Activated CD8-positive, alpha-beta T cell treated with anti-CD3 and anti-CD28 coated beads, Interleukin-2, amount 10 ng/mL, durations not matched to agents 7 days and 5 days (primary cell): ENCODE results near the gene DSN1. TPM values are rescaled to one million over a fixed set of nuclear protein-coding genes. Genes with fewer than 3 reads are reported as not detected.
"Not testable (repeated sequence)": the region's sequence is repeated elsewhere in the genome, so short reads cannot be mapped to it uniquely, and the experiment has no call there.

ENCODE experiments used
- ATAC-seq: fragments of 150-1000 bp; cut with Tn5 transposase; one replicate; pipeline ENCODE4 v1.10.0; 2021; ENCODE audit warnings: moderate library complexity
- CTCF ChIA-PET: fragments of 350-600 bp; sonication (Branson Sonifier 250); formaldehyde crosslinking; loops from one replicate; lab custom pipeline; 2021; ENCODE audit warnings: antibody characterized with exemption; lab: Charles Lee
- POLR2A ChIA-PET: fragments of 350-600 bp; sonication (Branson Sonifier 250); formaldehyde crosslinking; loops from one replicate; lab custom pipeline; 2021; ENCODE audit warnings: antibody characterized with exemption; lab: Charles Lee
- DNase-seq: peaks from one replicate; pipeline ENCODE4 v3.0.0-alpha.2; 2020
- H3K27ac Mint-ChIP-seq: one replicate; pipeline ENCODE4 v1.8.0; 2021; ENCODE audit warnings: mild to moderate bottlenecking, mixed read lengths
- H3K27me3 Mint-ChIP-seq: one replicate; pipeline ENCODE4 v1.8.0; 2021; ENCODE audit warnings: low read depth, mixed read lengths
- H3K36me3 Mint-ChIP-seq: one replicate; pipeline ENCODE4 v1.8.0; 2021; ENCODE audit warnings: low read depth, mixed read lengths
- H3K4me1 Mint-ChIP-seq: one replicate; pipeline ENCODE4 v1.8.0; 2021; ENCODE audit warnings: low read depth, mixed read lengths
- H3K4me3 Mint-ChIP-seq: one replicate; pipeline ENCODE4 v1.8.0; 2021; ENCODE audit warnings: mild to moderate bottlenecking, mixed read lengths
- H3K9me3 Mint-ChIP-seq: one replicate; pipeline ENCODE4 v1.8.0; 2022; ENCODE audit warnings: mixed read lengths; ENCODE audit not compliant: insufficient read depth
- total RNA-seq, 2 experiments: library from RNA; stranded (reverse); gene quantifications; one replicate each; pipeline ENCODE4 v1.2.3, GENCODE V29; 2021

The DSN1 gene
- total RNA-seq, 2 experiments from 2014 or later: 40.2 to 41.8 TPM

DNA sequence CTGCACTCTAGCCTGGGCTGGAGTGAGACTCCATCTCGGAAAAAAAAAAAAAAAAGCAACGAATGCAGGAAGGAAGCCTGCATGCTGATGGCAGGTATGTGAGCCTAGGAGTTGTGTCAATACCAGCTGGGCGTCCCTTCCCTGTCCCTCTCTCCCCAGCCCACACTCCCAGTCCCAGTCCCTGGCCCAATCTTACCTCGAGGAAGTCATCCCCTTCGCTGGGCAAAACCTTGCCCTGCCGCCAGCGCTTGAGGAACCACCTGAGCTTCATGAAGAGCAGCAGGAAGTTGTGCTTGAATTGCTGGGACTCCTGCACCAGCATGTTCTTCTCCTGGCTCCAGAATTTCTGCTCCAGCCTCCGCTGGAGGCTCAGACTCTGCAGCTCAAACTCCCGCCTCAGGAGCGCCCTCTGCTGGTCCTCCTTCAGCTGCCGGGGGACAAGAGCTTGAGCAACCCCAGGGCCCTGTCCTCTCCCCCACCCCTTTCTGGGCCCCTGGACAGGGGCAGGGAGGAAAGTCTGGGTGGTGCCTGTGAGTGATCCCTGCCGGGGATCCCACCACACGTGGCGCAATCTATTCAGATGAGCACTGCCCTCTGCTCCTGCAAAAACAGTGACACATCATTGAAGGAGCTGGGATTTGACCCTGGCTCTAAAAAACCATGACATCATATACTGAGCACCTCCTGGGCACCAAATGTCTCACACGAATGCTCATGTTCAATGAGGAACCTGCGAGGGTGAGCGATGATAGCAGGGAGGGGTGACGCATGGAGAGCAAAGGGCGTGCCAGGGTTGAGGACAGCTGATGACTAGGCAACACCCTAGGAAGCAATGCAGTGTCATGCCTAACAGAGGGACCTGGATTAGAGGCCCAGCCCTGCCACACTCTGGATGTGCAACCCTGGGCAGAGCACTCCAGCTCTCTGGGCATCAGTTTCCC lies 35.0 kb upstream of the DSN1 start:
- peak; percentile 81 for ATAC-seq
- peak; percentile 81 for DNase-seq
- Mint-ChIP-seq H3K4me1 (peaks cover 14% of the 10 kb centered on the region), H3K9me3 (no peaks in the 10 kb centered on the region), H3K27me3 (no peaks in the 10 kb centered on the region), H3K4me3 (no peak overlapping the region), H3K36me3 (peaks cover 5% of the 10 kb centered on the region), H3K27ac (no peak overlapping the region)
- POLR2A ChIA-PET: interaction anchor here (0.6 to 1.1 kb wide), 3 partner anchors 27 to 55 kb away, joined by 3 read pairs; a partner anchor contains a TSS
- CTCF ChIA-PET: interaction anchor here (0.5 to 2.2 kb wide), 68 partner anchors 9 to 369 kb away, joined by 3 to 21 read pairs (median 4); partner anchors contain the start of genes DSN1, NDRG3 and RBL1

DNA sequence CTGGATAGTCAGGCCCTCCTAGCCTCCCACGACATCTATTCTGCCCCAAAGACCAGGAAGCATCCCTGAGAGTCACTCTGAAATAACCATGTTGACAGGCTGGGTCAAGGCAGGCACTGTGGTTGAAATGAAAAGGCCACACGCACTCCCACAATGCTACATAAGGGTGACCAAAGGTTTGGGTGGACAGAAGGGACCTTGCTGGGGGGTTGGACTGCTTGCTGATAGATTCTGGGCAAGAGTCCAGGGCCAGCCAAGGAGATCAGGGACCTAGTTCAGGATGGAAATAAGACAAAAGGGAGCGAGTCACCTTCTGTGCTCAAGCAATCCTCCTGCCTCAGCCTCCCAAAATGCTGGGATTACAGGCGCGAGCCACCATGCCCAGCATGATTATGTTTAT lies 32.5 kb upstream of the DSN1 start:
- H3K36me3 Mint-ChIP-seq: peaks cover 5% of the 10 kb centered on the region
- CTCF ChIA-PET: no interaction called here
- H3K9me3 Mint-ChIP-seq: no peaks in the 10 kb centered on the region
- H3K4me3 Mint-ChIP-seq: no peak overlapping the region
- no peak for ATAC-seq
- POLR2A ChIA-PET: no interaction called here
- H3K4me1 Mint-ChIP-seq: peaks cover 8% of the 10 kb centered on the region
- DNase-seq: no peak
- H3K27ac Mint-ChIP-seq: no peak overlapping the region
- H3K27me3 Mint-ChIP-seq: no peaks in the 10 kb centered on the region

DNA sequence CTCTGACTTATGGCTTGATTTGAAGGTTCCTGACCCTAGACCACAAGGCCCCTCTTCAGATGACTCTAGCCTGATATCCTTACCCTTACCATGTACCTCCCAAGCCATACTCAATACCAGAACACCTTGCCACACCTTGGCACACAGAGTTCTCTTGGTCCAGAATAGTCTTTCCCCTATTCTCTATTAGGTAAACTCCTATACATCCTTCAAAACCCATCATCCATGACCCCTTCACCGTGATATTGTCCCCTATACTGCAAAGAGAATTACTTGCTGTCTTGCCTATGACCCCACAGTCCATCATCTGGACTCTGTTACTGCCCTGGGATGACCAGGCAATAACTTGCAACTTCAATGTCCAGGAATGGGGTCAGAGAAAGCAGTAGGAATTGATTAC lies 31.8 kb upstream of the DSN1 start:
- POLR2A ChIA-PET: no interaction called here
- H3K36me3 Mint-ChIP-seq: peaks cover 5% of the 10 kb centered on the region
- H3K27ac Mint-ChIP-seq: no peak overlapping the region
- CTCF ChIA-PET: interaction anchor here (1.0 kb wide), 1 partner anchor 12 kb away, joined by 3 read pairs; no protein-coding TSS in a partner anchor
- no peaks in the 10 kb centered on the region for H3K9me3 Mint-ChIP-seq
- H3K27me3 Mint-ChIP-seq: no peaks in the 10 kb centered on the region
- ATAC-seq (no peak), DNase-seq (no peak)
- H3K4me3 Mint-ChIP-seq: no peak overlapping the region
- H3K4me1 Mint-ChIP-seq: peaks cover 4% of the 10 kb centered on the region

DNA sequence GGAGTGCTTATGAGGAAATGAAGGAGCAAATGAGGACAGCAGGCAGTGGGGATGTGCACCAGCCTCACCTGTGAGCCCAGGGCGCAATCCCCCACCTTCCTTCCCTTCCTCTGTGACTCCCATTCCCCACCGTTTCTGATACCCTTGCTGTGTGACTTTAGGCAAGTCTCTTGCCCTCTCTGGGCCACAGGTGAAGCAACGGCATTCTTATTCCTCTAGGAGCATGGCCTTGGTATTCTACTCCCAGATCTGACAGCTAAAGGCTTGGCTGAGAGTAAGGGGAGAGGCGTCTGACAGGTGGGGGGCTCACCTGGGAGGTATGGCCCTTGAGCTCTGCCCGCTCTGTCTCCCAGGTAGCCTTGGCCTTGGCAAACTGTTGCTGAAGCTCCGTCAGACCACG lies 30.9 kb upstream of the DSN1 start:
- DNase-seq (no peak), ATAC-seq (no peak)
- Mint-ChIP-seq H3K36me3 (peaks cover 5% of the 10 kb centered on the region), H3K4me3 (no peak overlapping the region), H3K27me3 (no peaks in the 10 kb centered on the region), H3K27ac (no peak overlapping the region), H3K4me1 (peaks cover 4% of the 10 kb centered on the region), H3K9me3 (no peaks in the 10 kb centered on the region)
- POLR2A ChIA-PET: no interaction called here
- CTCF ChIA-PET: interaction anchor here (1.0 to 1.2 kb wide), 2 partner anchors 11 to 192 kb away, joined by 3 to 5 read pairs; no protein-coding TSS in a partner anchor

DNA sequence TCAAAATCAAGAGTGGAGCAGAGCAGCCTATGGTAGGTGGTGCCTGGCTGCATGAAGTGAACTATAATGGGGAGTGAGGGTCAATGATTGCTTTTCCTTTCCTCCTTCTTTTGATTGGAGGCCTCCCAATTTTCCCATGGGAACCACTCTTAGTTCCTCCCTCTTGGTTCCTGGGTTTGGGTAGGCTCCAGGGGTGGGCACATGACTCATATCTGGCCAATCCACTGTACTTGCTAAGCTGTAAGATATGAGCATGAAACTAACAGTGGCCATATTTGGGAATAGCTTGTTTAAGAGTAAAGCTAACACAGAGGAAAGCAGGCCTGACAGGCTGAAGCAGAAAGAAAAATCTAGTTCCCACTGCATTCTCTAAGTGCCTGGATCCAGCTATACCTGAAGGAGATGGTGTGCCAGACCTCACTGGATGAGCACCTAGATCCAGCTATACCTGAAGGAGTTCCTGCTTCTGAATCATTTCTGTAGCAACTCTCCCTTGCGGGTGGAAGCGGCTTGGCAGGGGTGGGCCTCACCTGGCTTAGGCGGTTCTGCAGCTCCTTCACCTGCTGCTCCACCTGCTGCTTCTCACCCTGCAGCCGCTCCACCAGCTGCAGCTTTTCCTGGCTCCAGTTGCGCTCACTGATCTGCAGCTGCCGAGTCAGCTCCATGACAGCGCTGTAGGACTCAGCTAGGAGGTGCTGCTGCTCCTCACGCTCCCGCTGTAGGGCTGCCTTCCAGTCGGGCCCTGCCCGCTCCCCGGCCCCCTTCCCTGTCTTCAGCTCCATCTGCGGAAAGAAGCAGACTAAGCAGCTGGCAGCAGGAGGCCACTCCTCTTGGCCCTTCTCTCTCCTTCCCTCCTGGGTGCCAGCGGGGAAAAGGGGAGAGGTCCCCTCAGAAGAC lies 29.0 kb upstream of the DSN1 start:
- Mint-ChIP-seq H3K27ac (no peak overlapping the region), H3K4me1 (no peaks in the 10 kb centered on the region), H3K36me3 (peaks cover 2% of the 10 kb centered on the region), H3K4me3 (no peak overlapping the region), H3K27me3 (no peaks in the 10 kb centered on the region), H3K9me3 (no peaks in the 10 kb centered on the region)
- ATAC-seq (no peak), DNase-seq (no peak)
- POLR2A ChIA-PET: no interaction called here
- CTCF ChIA-PET: interaction anchor here (1.1 to 1.8 kb wide), 4 partner anchors 9 to 60 kb away, joined by 3 to 7 read pairs (median 4); partner anchors contain the start of gene DSN1

DNA sequence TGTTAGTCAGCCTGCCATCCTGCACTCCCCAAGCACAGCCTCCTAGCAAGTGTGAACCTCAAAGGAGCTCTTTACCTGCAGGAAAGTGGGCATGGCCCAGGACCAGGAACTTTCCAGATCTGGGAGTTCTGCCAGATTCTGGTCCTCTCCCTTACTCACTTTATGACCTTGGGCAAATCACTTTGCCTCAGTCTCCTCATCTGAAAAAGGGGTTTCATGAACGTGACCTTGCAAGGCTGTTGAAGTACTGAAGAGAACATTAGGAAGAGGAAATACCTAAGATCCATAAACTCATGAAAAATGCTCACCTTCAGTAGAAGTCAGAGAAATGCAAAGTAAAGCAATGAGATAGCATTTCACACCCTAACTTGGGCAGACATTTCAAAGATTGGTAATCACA lies 26.8 kb upstream of the DSN1 start:
- no peaks in the 10 kb centered on the region for H3K27me3 Mint-ChIP-seq
- no peaks in the 10 kb centered on the region for H3K9me3 Mint-ChIP-seq
- no peak for ATAC-seq
- H3K4me1 Mint-ChIP-seq: no peaks in the 10 kb centered on the region
- no peak overlapping the region for H3K4me3 Mint-ChIP-seq
- ChIA-PET POLR2A (no interaction called here), CTCF (interaction anchor here (0.5 to 2.1 kb wide), 5 partner anchors 9 to 233 kb away, joined by 3 to 16 read pairs (median 4); partner anchors contain the start of gene DSN1)
- no peak overlapping the region for H3K27ac Mint-ChIP-seq
- H3K36me3 Mint-ChIP-seq: peaks cover 2% of the 10 kb centered on the region
- no peak for DNase-seq

DNA sequence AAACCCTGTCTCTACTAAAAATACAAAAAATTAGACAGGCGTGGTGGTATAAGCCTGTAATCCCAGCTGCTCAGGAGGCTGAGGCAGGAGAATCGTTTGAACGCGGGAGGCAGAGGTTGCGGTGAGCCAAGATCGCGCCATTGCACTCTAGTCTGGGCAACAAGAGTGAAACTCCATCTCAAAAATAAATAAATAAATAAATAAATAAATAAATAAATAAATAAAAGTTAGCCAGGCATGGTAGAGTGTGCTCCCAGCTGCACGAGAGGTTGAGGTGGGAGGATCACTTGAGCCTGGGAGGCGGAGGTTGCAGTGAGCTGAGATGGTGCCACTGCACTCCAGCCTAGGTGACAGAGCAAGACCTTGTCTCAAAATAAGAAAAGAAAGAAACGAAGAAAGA lies 25.8 kb upstream of the DSN1 start:
- not testable (repeated sequence) for H3K9me3 Mint-ChIP-seq, H3K4me1 Mint-ChIP-seq, H3K27ac Mint-ChIP-seq, DNase-seq, H3K36me3 Mint-ChIP-seq, ATAC-seq, H3K4me3 Mint-ChIP-seq, H3K27me3 Mint-ChIP-seq
- POLR2A ChIA-PET: interaction anchor here (0.7 to 0.9 kb wide), 2 partner anchors 21 to 133 kb away, joined by 3 read pairs; no protein-coding TSS in a partner anchor
- CTCF ChIA-PET: interaction anchor here (2.1 kb wide), 1 partner anchor 10 kb away, joined by 16 read pairs; no protein-coding TSS in a partner anchor

DNA sequence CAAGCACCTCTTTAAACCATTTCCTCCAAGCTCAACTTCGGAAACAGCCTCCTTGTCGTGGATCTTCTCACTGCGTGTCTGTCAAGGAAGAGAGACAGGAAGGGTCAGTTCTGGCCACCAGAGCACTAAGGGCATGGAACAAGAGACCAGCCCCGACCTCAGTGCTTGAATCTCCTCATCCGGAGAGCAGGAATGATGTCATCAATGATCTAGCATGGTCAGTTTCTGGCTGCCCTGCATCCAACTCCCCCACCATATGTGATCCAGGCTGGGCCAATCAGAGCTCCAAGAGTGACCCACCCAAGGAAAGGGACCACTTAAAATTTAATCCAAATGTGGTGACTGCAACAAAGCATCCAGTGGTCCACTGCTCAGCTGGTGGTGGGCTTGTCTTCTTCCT lies 23.3 kb upstream of the DSN1 start:
- Mint-ChIP-seq H3K27me3 (no peaks in the 10 kb centered on the region), H3K4me3 (no peak overlapping the region), H3K9me3 (no peaks in the 10 kb centered on the region), H3K36me3 (no peaks in the 10 kb centered on the region), H3K4me1 (no peaks in the 10 kb centered on the region), H3K27ac (no peak overlapping the region)
- CTCF ChIA-PET: interaction anchor here (1.2 to 3.2 kb wide), 2 partner anchors 12 to 23 kb away, joined by 3 to 20 read pairs; partner anchors contain the start of gene DSN1
- ATAC-seq: no peak
- no peak for DNase-seq
- POLR2A ChIA-PET: no interaction called here

DNA sequence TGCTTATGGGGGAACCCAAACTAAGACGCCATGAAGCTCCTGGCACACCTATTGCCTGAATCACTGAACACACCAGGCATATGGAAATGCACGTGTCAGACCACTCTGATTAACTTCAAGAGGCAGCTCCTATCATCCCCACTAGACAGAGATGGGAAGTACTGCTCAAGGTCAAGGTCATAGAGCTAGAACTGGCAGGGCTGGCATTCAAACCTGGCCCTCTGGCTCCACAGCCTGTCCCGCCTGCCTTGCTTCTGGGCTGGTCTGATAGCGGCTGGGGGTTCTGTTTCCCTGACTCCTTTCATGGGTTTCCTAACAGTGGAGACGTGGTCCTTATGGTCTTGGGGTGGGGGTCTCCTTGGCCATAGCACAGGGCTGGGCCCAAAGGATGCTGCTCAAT lies 22.6 kb upstream of the DSN1 start:
- CTCF ChIA-PET: interaction anchor here (0.8 to 3.2 kb wide), 2 partner anchors 12 to 22 kb away, joined by 3 to 20 read pairs; partner anchors contain the start of gene DSN1
- POLR2A ChIA-PET: no interaction called here
- no peak overlapping the region for H3K27ac Mint-ChIP-seq

DNA sequence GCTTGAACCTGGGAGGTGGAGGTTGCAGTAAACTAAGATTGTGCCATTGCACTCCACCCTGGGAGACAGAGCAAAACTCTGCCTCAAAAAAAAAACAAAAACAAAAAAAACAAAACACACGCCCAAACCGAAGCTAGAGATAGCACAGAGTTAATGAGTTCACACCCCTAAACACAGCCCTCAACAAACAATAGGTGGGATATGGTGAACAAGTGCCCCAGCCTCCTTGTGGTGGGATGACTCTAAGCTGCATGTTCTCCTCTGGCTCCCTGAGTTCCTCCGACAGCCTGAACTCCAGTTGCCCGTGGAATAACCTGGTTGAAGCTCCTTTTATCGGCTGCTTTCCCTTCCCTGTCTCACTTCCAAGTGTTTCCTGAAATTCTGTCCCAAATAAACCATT lies 22.1 kb upstream of the DSN1 start:
- Mint-ChIP-seq H3K36me3 (no peaks in the 10 kb centered on the region), H3K4me1 (no peaks in the 10 kb centered on the region), H3K27me3 (no peaks in the 10 kb centered on the region), H3K27ac (no peak overlapping the region), H3K4me3 (no peak overlapping the region), H3K9me3 (no peaks in the 10 kb centered on the region)
- DNase-seq (no peak), ATAC-seq (no peak)
- CTCF ChIA-PET: interaction anchor here (0.8 to 3.2 kb wide), 2 partner anchors 13 to 22 kb away, joined by 3 to 20 read pairs; partner anchors contain the start of gene DSN1
- POLR2A ChIA-PET: no interaction called here

More for the DNA sequence above, 22.6 kb upstream of the DSN1 start:
- ATAC-seq (no peak), DNase-seq (no peak)
- Mint-ChIP-seq H3K36me3 (no peaks in the 10 kb centered on the region), H3K4me3 (no peak overlapping the region), H3K9me3 (no peaks in the 10 kb centered on the region), H3K4me1 (no peaks in the 10 kb centered on the region), H3K27me3 (no peaks in the 10 kb centered on the region)

DNA sequence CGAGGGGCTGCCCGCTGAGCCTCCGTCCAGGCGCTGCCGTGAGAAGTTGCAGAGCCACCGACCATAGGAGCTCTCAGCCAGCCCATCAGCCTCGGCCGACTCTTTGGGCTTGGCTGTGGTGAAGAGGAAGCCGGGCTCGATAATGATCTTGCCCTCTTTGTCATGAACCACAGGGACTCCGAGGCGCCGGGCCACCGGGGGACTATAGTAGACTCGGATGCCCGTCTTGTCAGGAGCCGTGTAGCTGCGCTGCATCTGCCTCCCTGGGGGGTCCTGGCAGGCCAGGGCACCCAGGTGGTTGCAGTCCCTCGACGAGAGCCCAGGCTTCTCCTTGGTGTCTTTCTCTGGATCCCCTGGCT lies 20.5 kb upstream of the DSN1 start:
- ChIA-PET CTCF (interaction anchor here (1.7 kb wide), 1 partner anchor 14 kb away, joined by 7 read pairs; no protein-coding TSS in a partner anchor), POLR2A (interaction anchor here (0.6 to 0.7 kb wide), 2 partner anchors 65 to 116 kb away, joined by 3 read pairs; no protein-coding TSS in a partner anchor)
- Mint-ChIP-seq H3K27me3 (no peaks in the 10 kb centered on the region), H3K4me1 (no peaks in the 10 kb centered on the region), H3K27ac (no peak overlapping the region), H3K36me3 (no peaks in the 10 kb centered on the region), H3K9me3 (no peaks in the 10 kb centered on the region), H3K4me3 (no peak overlapping the region)
- DNase-seq (no peak), ATAC-seq (no peak)
